Gastrocnemius medialis (tissue), 4 donors: Measurements from ENCODE around the gene RBM46.

Experiments used
- CTCF ChIP-seq, 5 experiments: fragments of 450-650 bp in 3 of 5; fragments of 200-600 bp in 2 of 5; sonication (generic) in 2 of 5; IDR thresholded peaks in 4 of 5; conservative IDR thresholded peaks in 1 of 5; 1 replicate in 4 of 5; 2 replicates in 1 of 5; pipeline ENCODE4 v1.5.1; 2016 to 2019; ENCODE audit warnings: antibody characterized with exemption in 5 of 5, mild to moderate bottlenecking in 3 of 5, moderate library complexity in 3 of 5
- POLR2A ChIP-seq, 2 donors: fragments of 450-650 bp; IDR thresholded peaks; one replicate each; pipeline ENCODE4 v1.6.1; 2017; ENCODE audit warnings: antibody characterized with exemption in 2 of 2, mild to moderate bottlenecking in 2 of 2, moderate library complexity in 2 of 2

DNA sequence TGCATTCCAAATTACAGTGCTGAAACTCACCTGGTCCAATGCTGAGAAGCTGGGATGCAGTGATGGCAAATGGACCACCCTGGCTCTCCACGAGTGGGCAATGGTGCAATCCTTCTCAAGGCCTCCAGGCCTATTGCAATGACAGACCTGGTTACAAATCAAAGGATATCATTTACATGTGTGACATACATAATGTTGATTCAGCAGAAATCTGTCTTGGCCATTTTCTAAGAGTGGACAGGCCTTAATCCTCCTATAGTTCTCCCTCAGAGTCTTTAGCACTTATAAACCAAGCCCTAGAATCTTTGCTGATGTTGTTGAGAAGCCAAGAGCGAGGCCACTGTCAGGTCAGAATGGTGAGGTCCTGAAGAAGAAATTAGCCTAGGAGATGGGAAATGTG, 20.2 kb upstream of the RBM46 start:
- TF ChIP-seq POLR2A (IDR thresholded peaks at IDR 0.05) (no peak), CTCF (IDR thresholded peaks at IDR 0.05 in 4 of 5, conservative IDR thresholded peaks at IDR 0.05 in 1 of 5) (no peak)
